Femur (tissue), 1 donor: ENCODE data around the gene TENM3.

ENCODE experiments used
- DNase-seq: peaks from one replicate; pipeline ENCODE4 v3.0.0-alpha.2; 2017

The TENM3 gene

GRCh38 chr4:182828360-182829025 lies 585.3 kb downstream of the TENM3 start:
- DNase-seq, result no peak

GRCh38 chr4:182829196-182829595 lies 586.0 kb downstream of the TENM3 start:
- DNase-seq, result no peak

GRCh38 chr4:182831376-182831775 lies 588.2 kb downstream of the TENM3 start:
- DNase-seq, result no peak

- no peak for DNase-seq
Observed at GRCh38 chr4:182832352-182833120, 589.3 kb downstream of the TENM3 start.

- no peak for DNase-seq
Observed at GRCh38 chr4:182835006-182835740, 592.0 kb downstream of the TENM3 start.

- DNase-seq, result no peak
Observed at GRCh38 chr4:182837831-182838230, 594.6 kb downstream of the TENM3 start.

- DNase-seq, result no peak
Observed at GRCh38 chr4:182838535-182838934, 595.3 kb downstream of the TENM3 start.

- no peak for DNase-seq
Observed at GRCh38 chr4:182839256-182839655, 596.1 kb downstream of the TENM3 start.

- DNase-seq, result no peak
Observed at GRCh38 chr4:182840108-182840507, 596.9 kb downstream of the TENM3 start.

- no peak for DNase-seq
Observed at GRCh38 chr4:182842104-182842600, 599.0 kb downstream of the TENM3 start.

GRCh38 chr4:182842759-182843390 lies 599.7 kb downstream of the TENM3 start:
- no peak for DNase-seq

GRCh38 chr4:182843808-182844325 lies 600.7 kb downstream of the TENM3 start:
- peak; percentile 38 for DNase-seq

GRCh38 chr4:182845618-182846017 lies 602.4 kb downstream of the TENM3 start:
- no peak for DNase-seq

- no peak for DNase-seq
Observed at GRCh38 chr4:182846036-182846435, 602.8 kb downstream of the TENM3 start.

- DNase-seq, result no peak
Observed at GRCh38 chr4:182847576-182848450, 604.6 kb downstream of the TENM3 start.

GRCh38 chr4:182848685-182849084 lies 605.5 kb downstream of the TENM3 start:
- DNase-seq, result no peak
